HL-60 (cell line): ENCODE measurements around the gene FOXO3.

Experiments
- DNase-seq, 2 experiments: peaks; one replicate each; pipeline ENCODE4 v3.0.0-alpha.2; 2010 to 2020; ENCODE audit warnings: low read depth in 1 of 2, low spot score in 1 of 2
- H3K27ac ChIP-seq: fragments of 250-450 bp; sonication (Bioruptor Pico); replicated peaks from 2 replicates; pipeline ENCODE4 v1.5.1; 2020; ENCODE audit warnings: mild to moderate bottlenecking, moderate library complexity
- H3K27me3 ChIP-seq: fragments of 250-450 bp; sonication (Bioruptor Pico); 2 replicates; pipeline ENCODE4 v1.5.1; 2021; ENCODE audit warnings: mild to moderate bottlenecking, moderate library complexity; ENCODE audit not compliant: insufficient read depth, poor library complexity, severe bottlenecking
- H3K4me3 ChIP-seq: replicated peaks from 2 replicates; pipeline ENCODE4 v1.5.1; 2011; ENCODE audit warnings: mild to moderate bottlenecking, control low read depth, low read length; ENCODE audit not compliant: insufficient read depth
- GABPA ChIP-seq: IDR thresholded peaks from 2 replicates; pipeline ENCODE4 v1.6.1; 2012; ENCODE audit warnings: low read depth
- POLR2AphosphoS5 ChIP-seq: IDR thresholded peaks from 2 replicates; pipeline ENCODE4 v1.6.1; 2012; ENCODE audit warnings: low read depth
- SPI1 ChIP-seq: IDR thresholded peaks from 2 replicates; pipeline ENCODE4 v1.6.1; 2012; ENCODE audit warnings: low read depth, mild to moderate bottlenecking, borderline replicate concordance
- TF ChIP-seq, protein P1 (sequence below): IDR thresholded peaks from one replicate; pipeline ENCODE4 v1.5.1; 2011; ENCODE audit warnings: low read length, control low read depth, inconsistent platforms; ENCODE audit not compliant: insufficient read depth
- TF ChIP-seq, protein P2 (sequence below): IDR thresholded peaks from 2 replicates; pipeline ENCODE4 v1.6.1; 2012; ENCODE audit warnings: low read depth; ENCODE audit not compliant: insufficient replicate concordance

Gene FOXO3

DNA sequence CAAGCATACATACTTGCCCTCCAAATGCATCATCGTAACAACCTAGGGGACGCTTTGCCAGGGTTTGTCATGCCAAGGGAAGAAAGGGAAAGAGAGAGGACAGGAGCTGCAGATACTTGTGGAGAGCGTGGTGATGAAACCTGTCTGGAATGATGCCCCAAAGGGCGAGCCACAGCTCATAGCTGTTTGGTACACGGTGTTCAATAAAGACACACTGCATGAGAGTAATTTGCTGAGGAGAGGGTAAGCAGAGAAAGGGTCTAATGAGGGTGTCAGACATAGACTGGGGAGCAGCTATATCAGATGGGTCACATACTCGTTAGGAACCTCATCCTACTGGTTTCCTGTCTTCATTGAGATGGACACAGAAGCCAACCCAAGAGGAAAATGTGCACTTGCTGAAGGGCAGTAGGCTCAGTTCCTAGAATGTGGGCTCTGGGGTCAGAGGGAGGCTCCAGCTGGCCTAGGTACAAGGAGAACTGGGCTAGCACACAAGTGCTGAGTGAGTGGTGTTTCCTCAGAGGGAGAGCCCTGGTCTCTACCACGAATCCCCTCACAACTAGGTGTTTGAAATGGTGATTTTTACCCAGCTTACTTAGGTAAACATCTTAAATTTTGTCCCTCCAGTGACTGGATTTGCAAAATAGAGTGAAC is 5.2 kb upstream of the FOXO3 start:
- TF ChIP-seq, protein P1, sequence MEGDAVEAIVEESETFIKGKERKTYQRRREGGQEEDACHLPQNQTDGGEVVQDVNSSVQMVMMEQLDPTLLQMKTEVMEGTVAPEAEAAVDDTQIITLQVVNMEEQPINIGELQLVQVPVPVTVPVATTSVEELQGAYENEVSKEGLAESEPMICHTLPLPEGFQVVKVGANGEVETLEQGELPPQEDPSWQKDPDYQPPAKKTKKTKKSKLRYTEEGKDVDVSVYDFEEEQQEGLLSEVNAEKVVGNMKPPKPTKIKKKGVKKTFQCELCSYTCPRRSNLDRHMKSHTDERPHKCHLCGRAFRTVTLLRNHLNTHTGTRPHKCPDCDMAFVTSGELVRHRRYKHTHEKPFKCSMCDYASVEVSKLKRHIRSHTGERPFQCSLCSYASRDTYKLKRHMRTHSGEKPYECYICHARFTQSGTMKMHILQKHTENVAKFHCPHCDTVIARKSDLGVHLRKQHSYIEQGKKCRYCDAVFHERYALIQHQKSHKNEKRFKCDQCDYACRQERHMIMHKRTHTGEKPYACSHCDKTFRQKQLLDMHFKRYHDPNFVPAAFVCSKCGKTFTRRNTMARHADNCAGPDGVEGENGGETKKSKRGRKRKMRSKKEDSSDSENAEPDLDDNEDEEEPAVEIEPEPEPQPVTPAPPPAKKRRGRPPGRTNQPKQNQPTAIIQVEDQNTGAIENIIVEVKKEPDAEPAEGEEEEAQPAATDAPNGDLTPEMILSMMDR: no peak
- no peak for TF ChIP-seq GABPA
- TF ChIP-seq, protein P2, sequence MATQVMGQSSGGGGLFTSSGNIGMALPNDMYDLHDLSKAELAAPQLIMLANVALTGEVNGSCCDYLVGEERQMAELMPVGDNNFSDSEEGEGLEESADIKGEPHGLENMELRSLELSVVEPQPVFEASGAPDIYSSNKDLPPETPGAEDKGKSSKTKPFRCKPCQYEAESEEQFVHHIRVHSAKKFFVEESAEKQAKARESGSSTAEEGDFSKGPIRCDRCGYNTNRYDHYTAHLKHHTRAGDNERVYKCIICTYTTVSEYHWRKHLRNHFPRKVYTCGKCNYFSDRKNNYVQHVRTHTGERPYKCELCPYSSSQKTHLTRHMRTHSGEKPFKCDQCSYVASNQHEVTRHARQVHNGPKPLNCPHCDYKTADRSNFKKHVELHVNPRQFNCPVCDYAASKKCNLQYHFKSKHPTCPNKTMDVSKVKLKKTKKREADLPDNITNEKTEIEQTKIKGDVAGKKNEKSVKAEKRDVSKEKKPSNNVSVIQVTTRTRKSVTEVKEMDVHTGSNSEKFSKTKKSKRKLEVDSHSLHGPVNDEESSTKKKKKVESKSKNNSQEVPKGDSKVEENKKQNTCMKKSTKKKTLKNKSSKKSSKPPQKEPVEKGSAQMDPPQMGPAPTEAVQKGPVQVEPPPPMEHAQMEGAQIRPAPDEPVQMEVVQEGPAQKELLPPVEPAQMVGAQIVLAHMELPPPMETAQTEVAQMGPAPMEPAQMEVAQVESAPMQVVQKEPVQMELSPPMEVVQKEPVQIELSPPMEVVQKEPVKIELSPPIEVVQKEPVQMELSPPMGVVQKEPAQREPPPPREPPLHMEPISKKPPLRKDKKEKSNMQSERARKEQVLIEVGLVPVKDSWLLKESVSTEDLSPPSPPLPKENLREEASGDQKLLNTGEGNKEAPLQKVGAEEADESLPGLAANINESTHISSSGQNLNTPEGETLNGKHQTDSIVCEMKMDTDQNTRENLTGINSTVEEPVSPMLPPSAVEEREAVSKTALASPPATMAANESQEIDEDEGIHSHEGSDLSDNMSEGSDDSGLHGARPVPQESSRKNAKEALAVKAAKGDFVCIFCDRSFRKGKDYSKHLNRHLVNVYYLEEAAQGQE: no peak
- no peak for TF ChIP-seq SPI1
- TF ChIP-seq POLR2AphosphoS5: no peak
- Histone ChIP-seq H3K4me3 (no peak overlapping the region), H3K27ac (no peak overlapping the region), H3K27me3 (no peaks in the 10 kb centered on the region)
- no peak for DNase-seq

DNA sequence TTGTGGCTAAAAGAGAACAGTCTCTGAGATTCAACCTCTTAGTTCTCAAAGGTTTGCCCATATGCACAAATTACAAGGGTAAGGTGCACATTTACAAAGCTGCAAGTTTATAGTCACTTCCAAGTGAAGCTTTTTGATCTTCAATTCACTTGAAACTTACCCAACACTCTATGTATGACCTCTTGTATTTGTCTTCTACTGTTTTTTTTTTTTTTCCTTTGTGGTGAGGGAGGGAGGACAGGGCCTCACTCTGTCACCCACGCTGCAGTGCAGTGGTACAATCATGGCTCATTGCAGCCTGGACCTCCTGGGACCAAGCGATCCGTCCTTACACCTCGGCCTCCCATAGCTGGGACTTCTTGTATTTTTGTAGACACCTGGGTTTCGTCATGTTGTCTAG is 4.5 kb upstream of the FOXO3 start:
- TF ChIP-seq GABPA (no peak), POLR2AphosphoS5 (no peak), SPI1 (no peak)
- TF ChIP-seq, protein P1: no peak
- TF ChIP-seq, protein P2: no peak
- peak in 1 of 2 experiments; percentile 12 for DNase-seq
- no peak overlapping the region for H3K27ac ChIP-seq
- H3K4me3 ChIP-seq: no peak overlapping the region
- H3K27me3 ChIP-seq: no peaks in the 10 kb centered on the region

DNA sequence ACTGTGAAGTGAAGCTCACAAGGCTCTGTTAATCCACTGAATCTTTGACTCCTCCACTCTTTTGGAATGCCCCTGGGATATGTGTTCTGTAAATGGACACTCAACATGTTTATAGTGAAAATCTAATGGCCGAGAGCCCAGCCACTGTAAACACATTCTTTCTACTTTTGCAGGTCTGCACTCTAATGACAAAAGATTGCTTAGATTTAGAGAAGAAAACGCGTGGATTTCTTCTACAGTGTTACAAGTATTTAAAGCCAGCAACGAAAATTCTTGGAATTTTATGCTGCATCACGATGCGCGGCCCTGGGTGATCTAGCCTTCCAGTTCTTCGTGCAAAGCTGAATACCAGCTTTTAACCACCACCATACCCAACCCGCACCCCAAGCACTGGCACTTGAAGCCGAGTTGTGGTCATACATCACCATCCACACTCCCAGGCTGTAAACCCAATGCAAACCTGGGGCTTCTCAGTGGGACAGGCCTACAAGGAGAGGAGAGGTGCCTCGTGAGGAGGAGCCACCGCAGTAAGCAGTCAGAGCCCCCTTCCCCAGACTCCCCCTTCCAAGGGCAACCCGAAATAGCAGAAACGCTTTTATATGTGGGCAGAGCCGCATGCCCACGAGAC is 3.7 kb upstream of the FOXO3 start:
- Histone ChIP-seq H3K4me3 (peak overlapping the region; percentile 89), H3K27me3 (no peaks in the 10 kb centered on the region), H3K27ac (peak overlapping the region; percentile 73)
- DNase-seq: no peak
- no peak for TF ChIP-seq GABPA
- TF ChIP-seq, protein P2: no peak
- TF ChIP-seq, protein P1: no peak
- no peak for TF ChIP-seq SPI1
- TF ChIP-seq POLR2AphosphoS5: no peak
